Esophagus squamous epithelium (tissue), 5 donors: ENCODE results near the gene BRD3. TPM values are rescaled to one million over a fixed set of nuclear protein-coding genes. Genes with fewer than 3 reads are reported as not detected.

Source experiments
- DNase-seq: peaks from one replicate; lab custom pipeline; 2025; lab: John Stamatoyannopoulos, UW
- H3K27ac ChIP-seq, 4 donors: fragments of 200-600 bp; sonication (generic); one replicate each; pipeline ENCODE4 v1.5.1; 2016 to 2019; ENCODE audit warnings: mild to moderate bottlenecking in 1 of 4
- H3K27me3 ChIP-seq, 4 donors: fragments of 200-600 bp; sonication (generic); 1 replicate in 3 of 4; 2 replicates in 1 of 4; pipeline versions ENCODE4 v1.5.1 to v1.6.0; 2017 to 2021; ENCODE audit warnings: antibody characterized with exemption in 1 of 4
- H3K36me3 ChIP-seq, 3 donors: fragments of 200-600 bp; sonication (generic); one replicate each; pipeline ENCODE4 v1.5.1; 2016 to 2019
- H3K4me1 ChIP-seq, 3 donors: fragments of 200-600 bp; sonication (generic); one replicate each; pipeline ENCODE4 v1.5.1; 2017 to 2019
- H3K4me3 ChIP-seq, 4 donors: fragments of 200-600 bp; sonication (generic); 1 replicate in 3 of 4; 2 replicates in 1 of 4; pipeline ENCODE4 v1.5.1; 2016 to 2019; ENCODE audit warnings: mild to moderate bottlenecking in 2 of 4, moderate library complexity in 1 of 4
- H3K9me3 ChIP-seq, 3 donors: fragments of 200-600 bp; sonication (generic); one replicate each; pipeline ENCODE4 v1.5.1; 2016 to 2019
- CTCF ChIP-seq, 6 experiments: fragments of 450-650 bp in 4 of 6; fragments of 200-600 bp in 2 of 6; sonication (generic) in 2 of 6; IDR thresholded peaks; one replicate each; pipeline ENCODE4 v1.5.1; 2016 to 2019; ENCODE audit warnings: antibody characterized with exemption in 6 of 6, mild to moderate bottlenecking in 4 of 6, moderate library complexity in 4 of 6
- POLR2A ChIP-seq, 4 donors: fragments of 450-650 bp; IDR thresholded peaks; one replicate each; pipeline ENCODE4 v1.6.1; 2017; ENCODE audit warnings: antibody characterized with exemption in 4 of 4, mild to moderate bottlenecking in 4 of 4, moderate library complexity in 3 of 4
- WGBS, 2 donors: methylation state at CpG; one replicate each; pipeline ENCODE4 v1.1.5; 2018; 5-methylcytosine and 5-hydroxymethylcytosine counted together
- intact Hi-C: fragments of 100-400 bp; cut with DNase I; formaldehyde crosslinking; loops from one replicate; pipeline ENCODE4 v1.15.0; 2022
- total RNA-seq, 4 donors: library from RNA; depleted of rRNA; stranded (reverse); fragments of >200 nt; gene quantifications; one replicate each; pipeline ENCODE4 v1.1.0, GENCODE V29; 2016
- donor health status: DM: yes; HTN: yes; CAD: no.

BRD3 gene
- total RNA-seq, 4 donors from 2014 or later: 7.2 to 23.7 (median 9.4) TPM

GRCh38 chr9:134061019-134061687, 6.7 kb downstream of the BRD3 start:
- 67% methylated on average over 3 of the region's 4 CpGs; no CpG with 5 or more reads in 1 of the 2 donors for WGBS, 2 donors
- no peak overlapping the region for H3K4me3 ChIP-seq
- H3K9me3 ChIP-seq: no peaks in the 10 kb centered on the region
- intact Hi-C loops: no loop called here
- DNase-seq: no peak
- H3K27ac ChIP-seq: no peak overlapping the region
- TF ChIP-seq CTCF (IDR thresholded peaks at IDR 0.05) (no peak), POLR2A (IDR thresholded peaks at IDR 0.05) (no peak)
- H3K27me3 ChIP-seq: no peaks in the 10 kb centered on the region
- H3K4me1 ChIP-seq: peaks cover 50 to 100% (median 58%) of the 10 kb centered on the region in 3 donors
- H3K36me3 ChIP-seq: peaks cover 0 to 5% (median 0%) of the 10 kb centered on the region in 3 donors

DNA sequence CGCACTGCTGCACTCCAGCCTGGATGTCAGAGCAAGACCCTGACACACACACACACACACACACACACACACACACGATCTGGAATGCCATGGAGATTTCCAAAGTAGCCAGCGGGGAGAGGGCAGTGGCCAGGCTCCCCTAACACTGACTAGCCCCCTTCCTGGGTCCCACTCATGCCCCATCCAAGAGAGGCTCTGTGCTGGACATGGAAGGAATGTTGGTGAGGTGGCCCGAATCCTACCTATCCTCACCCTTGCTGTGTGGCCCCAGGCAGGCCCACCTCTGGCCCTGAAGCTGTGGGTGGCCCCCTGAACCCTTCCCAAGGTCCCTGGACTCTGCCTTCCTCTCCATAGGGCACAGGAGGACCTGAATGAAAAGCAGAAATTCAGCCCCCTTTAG, 7.3 kb downstream of the BRD3 start:
- Histone ChIP-seq H3K27me3 (no peaks in the 10 kb centered on the region), H3K36me3 (peaks cover 0 to 5% (median 0%) of the 10 kb centered on the region in 3 donors), H3K4me1 (peaks cover 51 to 100% (median 59%) of the 10 kb centered on the region in 3 donors), H3K27ac (no peak overlapping the region), H3K4me3 (no peak overlapping the region), H3K9me3 (no peaks in the 10 kb centered on the region)
- no peak for TF ChIP-seq CTCF (IDR thresholded peaks at IDR 0.05)
- TF ChIP-seq POLR2A (IDR thresholded peaks at IDR 0.05): no peak
- intact Hi-C loops: no loop called here
- no peak for DNase-seq
- 92 to 100% methylated on average over 1 to 2 of the region's 4 CpGs for WGBS, 2 donors

- H3K4me1 ChIP-seq: peaks cover 51 to 100% (median 59%) of the 10 kb centered on the region in 3 donors
Observed at GRCh38 chr9:134059661-134060395, 8.0 kb downstream of the BRD3 start.

DNA sequence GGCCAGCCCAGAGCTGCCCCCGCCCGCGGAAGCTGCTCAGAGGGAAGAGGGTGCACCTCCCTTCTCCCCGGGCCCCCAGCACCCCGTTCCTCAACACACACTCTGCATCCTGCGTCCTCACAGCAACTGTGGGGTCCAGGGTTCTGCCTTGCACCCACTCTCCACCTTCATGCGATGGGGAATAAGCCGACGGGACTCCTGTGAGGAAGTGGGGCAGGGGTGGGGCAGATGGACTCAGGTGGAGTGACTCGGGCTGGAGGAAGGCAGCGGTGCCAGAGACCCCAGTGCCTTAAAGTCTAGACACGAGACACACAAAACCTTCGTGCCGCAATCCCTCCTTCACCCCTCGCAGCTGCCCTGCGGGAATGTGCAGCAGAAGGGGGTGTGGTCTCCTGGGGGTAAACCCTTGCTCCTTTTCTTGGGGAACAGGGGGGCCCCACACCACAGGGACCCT, 8.6 kb downstream of the BRD3 start:
- no peak overlapping the region for H3K27ac ChIP-seq
- H3K27me3 ChIP-seq: no peaks in the 10 kb centered on the region
- H3K9me3 ChIP-seq: no peaks in the 10 kb centered on the region
- H3K4me1 ChIP-seq: peaks cover 51 to 100% (median 59%) of the 10 kb centered on the region in 3 donors
- DNase-seq: no peak
- no peak for TF ChIP-seq POLR2A (IDR thresholded peaks at IDR 0.05)
- TF ChIP-seq CTCF (IDR thresholded peaks at IDR 0.05): no peak
- H3K4me3 ChIP-seq: no peak overlapping the region
- H3K36me3 ChIP-seq: peaks cover 0 to 9% (median 0%) of the 10 kb centered on the region in 3 donors
- WGBS, 2 donors: 69 to 86% methylated on average over 6 to 10 of the region's 16 CpGs
- intact Hi-C loops: no loop called here

More at GRCh38 chr9:134059661-134060395, 8.0 kb downstream of the BRD3 start:
- Histone ChIP-seq H3K27ac (no peak overlapping the region), H3K9me3 (no peaks in the 10 kb centered on the region), H3K36me3 (peaks cover 0 to 5% (median 0%) of the 10 kb centered on the region in 3 donors), H3K4me3 (no peak overlapping the region), H3K27me3 (no peaks in the 10 kb centered on the region)
- no peak for TF ChIP-seq CTCF (IDR thresholded peaks at IDR 0.05)
- TF ChIP-seq POLR2A (IDR thresholded peaks at IDR 0.05): no peak
- intact Hi-C loops: no loop called here
- no peak for DNase-seq
- WGBS, 2 donors: 60 to 71% methylated on average over 1 to 6 of the region's 17 CpGs

GRCh38 chr9:134058716-134059115, 9.1 kb downstream of the BRD3 start:
- H3K27ac ChIP-seq: no peak overlapping the region
- DNase-seq: no peak
- peaks cover 0 to 14% (median under 1%) of the 10 kb centered on the region in 3 donors for H3K36me3 ChIP-seq
- no peak overlapping the region for H3K4me3 ChIP-seq
- TF ChIP-seq POLR2A (IDR thresholded peaks at IDR 0.05) (no peak), CTCF (IDR thresholded peaks at IDR 0.05) (no peak)
- H3K9me3 ChIP-seq: no peaks in the 10 kb centered on the region
- peaks cover 51 to 97% (median 59%) of the 10 kb centered on the region in 3 donors for H3K4me1 ChIP-seq
- WGBS, 2 donors: 60 to 69% methylated on average over 7 of the region's 7 CpGs
- no peaks in the 10 kb centered on the region for H3K27me3 ChIP-seq
- intact Hi-C loops: no loop called here
